SK-N-MC (cell line): ENCODE measurements around the gene NR4A2.

Experiments used
- EZH2 ChIP-seq: fragments of 200-600 bp; sonication (generic); IDR thresholded peaks from one replicate; pipeline ENCODE4 v1.6.1; 2017; ENCODE audit warnings: antibody characterized with exemption
- POLR2AphosphoS5 ChIP-seq: IDR thresholded peaks from 2 replicates; pipeline ENCODE4 v1.6.1; 2012; ENCODE audit warnings: mild to moderate bottlenecking, low read depth, low read length, borderline replicate concordance

DNA sequence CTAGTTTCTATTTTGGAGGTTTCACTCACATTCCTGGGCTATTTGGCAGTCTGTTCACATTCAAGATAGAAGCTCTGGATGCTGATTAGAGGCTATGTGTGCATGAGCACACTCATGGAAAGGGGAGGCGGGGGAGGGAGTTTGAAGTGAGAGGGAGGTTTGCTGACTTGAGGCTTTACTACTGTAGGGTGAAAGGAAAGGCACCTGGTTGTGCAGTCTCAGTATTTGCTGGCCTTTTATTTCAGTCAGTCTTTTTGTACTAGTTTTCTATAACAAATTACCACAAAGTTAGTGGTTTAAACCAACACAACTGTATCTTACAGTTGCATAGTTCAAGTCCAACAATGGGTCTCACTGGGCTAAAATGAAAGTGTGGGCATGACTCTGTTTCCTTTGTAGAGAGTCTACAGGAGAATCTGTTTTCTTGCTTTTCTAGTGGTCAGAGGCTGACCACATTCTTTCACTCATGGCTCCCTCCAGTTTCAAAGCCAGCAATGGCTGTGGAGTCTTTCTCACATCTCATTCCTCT, 47.7 kb upstream of the NR4A2 start:
- TF ChIP-seq EZH2 (no peak), POLR2AphosphoS5 (no peak)
